GM19395 (cell line): Measurements from ENCODE around the gene PANK1.
"Not testable (repeated sequence)": the region's sequence is repeated elsewhere in the genome, so short reads cannot be mapped to it uniquely, and the experiment has no call there.

ENCODE experiments used
- ATAC-seq: cut with Tn5 transposase; IDR thresholded peaks from one replicate; pipeline ENCODE4 v1.9.1; 2021; ENCODE audit warnings: mild to moderate bottlenecking, moderate library complexity; ENCODE audit not compliant: unreplicated experiment

The PANK1 gene

DNA sequence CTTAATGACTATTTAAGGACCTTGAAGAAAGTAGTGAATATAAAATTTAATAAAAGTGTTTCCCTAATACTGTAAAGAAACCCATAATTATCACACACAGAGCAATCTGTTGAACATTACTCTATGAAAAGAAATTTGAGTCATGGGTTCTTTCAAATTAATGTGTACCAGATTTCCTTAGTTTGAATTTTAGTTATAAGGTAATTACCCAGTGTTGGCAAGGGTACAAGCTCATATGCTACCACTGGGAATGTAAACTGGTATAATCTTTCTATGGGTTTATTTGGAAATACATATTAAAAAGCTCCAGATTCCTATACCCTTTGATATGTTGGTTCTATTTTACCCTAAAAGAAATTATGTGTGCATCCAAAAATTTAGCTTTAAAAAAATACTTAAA is 22.9 kb downstream of the PANK1 start:
- ATAC-seq = no peak

DNA sequence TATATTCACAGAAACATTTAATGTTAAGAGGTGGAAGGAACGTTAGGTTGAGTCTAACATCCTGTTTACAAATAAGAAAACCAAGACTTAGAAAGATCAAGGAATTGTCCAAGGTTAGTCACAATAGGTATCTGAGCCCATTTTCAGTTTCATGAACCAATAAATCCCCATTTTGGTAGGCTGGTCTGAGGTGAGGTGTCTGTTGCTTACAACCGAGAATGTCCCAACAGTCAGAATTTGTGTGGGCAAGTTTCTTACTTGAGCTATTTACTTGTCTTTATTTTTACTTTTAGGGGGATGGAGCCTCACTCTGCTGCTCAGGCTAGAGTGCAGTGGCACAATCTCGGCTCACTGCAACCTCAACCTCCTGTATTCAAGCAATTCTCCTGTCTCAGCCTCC is 23.6 kb downstream of the PANK1 start:
- ATAC-seq = no peak

DNA sequence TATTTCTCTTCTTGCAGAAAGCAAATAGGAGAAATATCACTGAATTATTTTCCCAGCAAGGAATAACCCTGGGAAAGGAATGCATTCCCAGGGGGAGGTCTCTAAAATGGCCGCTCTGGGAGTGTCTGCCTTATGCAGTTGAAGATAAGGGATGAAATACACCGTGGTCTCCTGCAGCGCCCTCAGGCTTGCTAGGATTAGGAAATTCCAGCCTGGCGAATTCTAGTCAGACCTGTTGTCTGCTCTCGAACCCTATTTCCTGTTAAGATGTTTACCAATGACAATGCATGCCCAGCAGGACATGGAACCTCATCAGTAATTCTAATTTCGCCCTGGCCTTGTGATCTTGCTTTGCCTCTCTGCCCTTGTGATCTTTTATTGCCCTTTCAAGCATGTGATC is 24.7 kb downstream of the PANK1 start:
- ATAC-seq = not testable (repeated sequence)

DNA sequence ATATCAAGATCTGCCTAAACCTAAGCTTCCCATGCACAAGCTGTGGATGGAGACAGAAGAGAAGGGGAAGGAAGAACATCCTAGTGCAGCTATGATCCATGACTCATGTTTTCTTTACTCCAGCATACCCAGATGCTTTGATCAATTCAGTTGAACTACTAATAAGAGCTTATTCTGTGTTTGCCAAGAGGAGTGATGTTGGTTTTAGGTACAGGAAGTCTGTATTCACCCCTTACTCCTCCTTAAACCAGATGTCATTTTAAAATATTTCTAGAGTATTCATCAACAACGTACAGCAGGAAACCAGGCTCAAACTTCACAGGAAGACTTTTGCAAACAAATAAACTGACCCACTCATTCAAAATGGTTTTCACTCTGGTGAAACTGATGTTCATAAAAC is 29.2 kb downstream of the PANK1 start:
- ATAC-seq = no peak

DNA sequence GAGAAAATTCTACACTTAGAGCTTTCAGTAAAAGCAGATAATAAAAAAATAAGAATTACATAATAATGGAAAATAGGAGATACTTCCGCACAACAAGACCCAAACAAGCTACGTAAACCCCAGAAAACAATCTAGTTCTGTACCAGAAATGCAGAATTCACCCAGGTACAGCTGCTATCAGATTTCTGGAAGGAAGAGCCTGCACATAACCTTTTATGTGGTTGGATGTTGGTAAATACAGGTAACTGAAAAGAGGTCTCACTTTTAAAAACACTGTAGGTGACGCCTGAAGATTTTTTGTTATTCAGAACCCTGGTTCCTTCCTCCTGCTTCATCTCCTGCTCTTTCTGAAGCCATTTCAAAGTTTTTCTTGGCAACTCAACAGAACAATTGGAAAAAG is 29.9 kb downstream of the PANK1 start:
- ATAC-seq = no peak

GRCh38 chr10:89613582-89613981 is 31.5 kb downstream of the PANK1 start:
- ATAC-seq = no peak

GRCh38 chr10:89611282-89611681 is 33.8 kb downstream of the PANK1 start:
- no peak for ATAC-seq

- ATAC-seq = peak; percentile 100
Measured at GRCh38 chr10:89609833-89610346, 35.2 kb downstream of the PANK1 start.

DNA sequence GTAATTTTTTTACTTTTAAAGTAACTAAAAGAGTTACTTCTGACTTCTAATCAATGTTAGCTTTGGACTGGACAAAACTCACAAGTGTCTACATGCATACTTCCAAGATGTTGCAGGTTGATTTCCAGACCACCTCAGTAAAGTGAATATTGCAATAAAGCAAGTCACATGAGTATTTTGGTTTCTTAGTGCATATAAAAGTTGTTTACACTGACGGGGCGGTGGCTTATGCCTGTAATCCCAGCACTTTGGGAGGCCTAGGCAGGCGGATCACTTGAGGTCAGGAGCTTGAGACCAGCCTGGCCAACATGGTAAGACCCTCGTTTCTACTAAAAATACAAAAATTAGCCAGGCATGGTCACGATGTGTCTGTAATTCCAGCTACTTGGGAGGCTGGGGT is 40.8 kb downstream of the PANK1 start:
- no peak for ATAC-seq

- no peak for ATAC-seq
Measured at GRCh38 chr10:89602919-89603318, 42.1 kb downstream of the PANK1 start.

GRCh38 chr10:89601728-89602361 is 43.2 kb downstream of the PANK1 start:
- no peak for ATAC-seq

GRCh38 chr10:89600041-89600440 is 45.0 kb downstream of the PANK1 start:
- no peak for ATAC-seq

DNA sequence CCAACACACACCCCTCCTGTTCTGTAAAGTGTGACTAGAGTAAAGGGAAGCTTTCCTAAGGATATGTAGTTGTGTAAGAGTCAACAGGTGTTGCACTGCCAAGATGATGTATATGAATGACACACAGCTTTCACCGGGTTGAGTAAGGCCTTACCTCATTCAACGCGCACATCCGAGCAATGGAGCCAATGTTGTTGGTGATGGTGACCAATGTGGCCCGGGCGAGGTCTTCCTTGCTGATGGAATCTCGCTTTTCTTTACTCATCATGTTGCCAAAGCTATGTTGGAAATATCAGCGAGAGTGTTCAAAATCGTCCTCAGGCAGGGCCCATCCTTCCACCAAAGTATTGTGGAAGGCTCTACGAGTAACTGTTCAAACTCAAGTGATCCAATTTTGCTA is 52.0 kb downstream of the PANK1 start:
- no peak for ATAC-seq

DNA sequence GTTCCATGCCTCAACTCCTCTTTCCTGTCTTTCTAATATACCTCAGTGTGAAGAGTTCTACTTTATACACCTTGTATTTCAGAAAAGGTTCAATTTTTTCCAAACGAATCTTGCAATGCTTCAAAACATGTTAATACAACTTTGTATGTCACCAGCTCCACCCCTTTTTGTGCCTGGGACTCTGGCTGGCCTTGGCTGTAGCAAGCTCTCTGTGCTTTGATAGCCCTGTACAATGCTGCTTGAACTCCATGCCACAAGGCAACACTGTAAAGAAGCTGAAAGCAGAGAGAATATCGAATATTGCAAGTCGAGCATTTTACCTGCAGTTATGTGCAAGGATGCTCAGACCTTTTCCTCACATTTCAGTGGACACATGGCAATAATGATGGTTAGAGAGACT is 52.5 kb downstream of the PANK1 start:
- ATAC-seq = no peak

DNA sequence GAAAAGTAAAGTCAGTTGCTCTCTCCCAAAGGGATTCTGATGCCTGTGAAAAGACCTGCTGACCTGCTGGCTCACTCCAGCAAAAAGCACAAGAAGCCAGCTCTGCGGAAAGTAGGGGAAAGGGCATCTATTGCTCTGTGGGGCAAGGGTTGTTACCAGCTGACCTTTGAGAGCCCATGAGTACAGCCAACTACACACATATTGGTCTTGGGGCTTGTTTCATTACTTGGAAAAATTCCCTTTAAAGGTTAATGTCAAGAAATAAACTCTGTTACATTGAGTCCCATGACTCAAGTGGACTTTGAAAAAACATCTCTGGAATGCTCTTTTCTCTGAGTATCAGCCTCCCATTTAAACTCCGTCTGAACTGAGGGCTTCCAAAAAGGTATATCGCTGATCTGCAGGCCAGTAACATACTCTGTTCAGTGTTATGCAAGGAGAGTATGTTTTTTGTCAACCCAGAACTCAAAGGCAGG is 53.2 kb downstream of the PANK1 start:
- no peak for ATAC-seq

- no peak for ATAC-seq
Measured at GRCh38 chr10:89591111-89591795, 53.8 kb downstream of the PANK1 start.

DNA sequence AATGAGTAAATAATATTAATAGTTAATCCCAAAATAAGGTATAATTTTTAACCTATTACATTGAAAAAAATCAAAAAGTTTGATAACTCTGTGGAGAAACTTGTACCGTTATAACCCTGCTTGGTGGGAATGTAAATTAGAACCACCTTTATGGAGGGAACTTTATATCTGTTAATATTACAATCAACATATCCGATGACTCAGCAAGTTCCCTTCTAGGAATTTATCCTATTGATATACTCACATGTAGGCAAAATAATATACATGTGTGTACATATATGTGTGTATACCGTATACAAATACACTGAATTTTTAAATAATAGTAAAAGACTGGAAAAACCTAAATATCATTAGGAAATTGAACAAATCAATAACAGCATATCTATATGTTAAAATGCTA is 54.7 kb downstream of the PANK1 start:
- no peak for ATAC-seq

- ATAC-seq = no peak
Measured at GRCh38 chr10:89589101-89589720, 55.8 kb downstream of the PANK1 start.

GRCh38 chr10:89588671-89589070 is 56.4 kb downstream of the PANK1 start:
- no peak for ATAC-seq

DNA sequence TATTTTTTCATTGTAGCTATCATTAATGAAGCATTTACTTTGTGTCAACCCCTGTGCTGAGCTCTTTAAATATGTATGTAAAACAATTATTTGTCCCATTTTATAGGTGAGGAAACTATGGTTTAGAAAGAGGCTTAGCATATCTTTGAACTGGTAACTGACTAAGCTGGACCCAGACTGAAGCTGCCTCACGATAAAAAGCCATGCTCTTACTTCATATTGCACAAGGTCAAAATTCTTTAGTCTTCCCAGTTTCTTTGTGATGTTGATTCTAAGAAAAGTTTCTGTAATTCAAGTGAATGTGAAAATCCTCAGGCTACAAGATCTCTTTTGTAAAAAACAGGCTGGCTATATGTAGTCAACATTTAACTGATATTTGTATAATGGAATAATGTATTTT is 63.0 kb downstream of the PANK1 start:
- no peak for ATAC-seq

- no peak for ATAC-seq
Measured at GRCh38 chr10:89580243-89580642, 64.8 kb downstream of the PANK1 start.

DNA sequence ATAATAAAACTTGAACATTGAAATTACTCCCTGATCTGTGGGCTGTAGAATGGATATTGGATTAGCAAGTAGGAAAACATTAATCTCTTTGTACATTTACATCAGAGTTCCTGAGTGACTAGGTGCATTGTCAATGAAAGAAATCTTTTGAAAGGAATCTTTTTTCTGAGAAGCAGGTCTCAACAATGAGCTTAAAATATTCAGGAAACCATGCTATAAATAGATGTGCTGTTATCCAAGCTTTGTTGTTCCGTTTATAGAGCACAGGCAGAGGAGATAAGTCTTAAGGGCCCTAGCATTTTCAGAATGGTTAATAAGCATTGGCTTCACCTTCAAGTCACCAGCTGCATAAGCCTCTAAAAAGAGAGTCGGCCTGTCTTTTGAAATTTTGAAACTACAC is 68.3 kb downstream of the PANK1 start:
- no peak for ATAC-seq
